ENCODE measurements around the gene LCNL1. TPM values are rescaled to one million over a fixed set of nuclear protein-coding genes. Genes with fewer than 3 reads are reported as not detected.

Gene LCNL1
- total RNA-seq, 5 donors from 2014 or later (not counting 1 experiment from before 2014, with no cell fraction given), result 0.29 to 2.2 (median 1.3) TPM

- H3K9me3 Mint-ChIP-seq, result no peaks in the 10 kb centered on the region
- ChIA-PET POLR2A (no interaction called here), CTCF (no interaction called here)
- H3K27me3 Mint-ChIP-seq, result no peaks in the 10 kb centered on the region
- no peak overlapping the region for H3K4me3 Mint-ChIP-seq
- Histone ChIP-seq H3K4me1 (ENCODE audit: control insufficient read depth in 1 of 2, extremely low read depth in 1 of 2, insufficient read depth in 2 of 2, low read length in 2 of 2) (no peaks in the 10 kb centered on the region), H3K27ac (ENCODE audit: low read length) (no peak overlapping the region), H3K9me3 (no peaks in the 10 kb centered on the region), H3K4me3 (ENCODE audit: control insufficient read depth in 1 of 2, extremely low read depth in 1 of 2, low read length in 1 of 2) (no peak overlapping the region), H3K36me3 (ENCODE audit: control insufficient read depth in 2 of 2, extremely low read depth in 1 of 2, insufficient read depth in 1 of 2, low read length in 1 of 2) (peaks cover 6 to 54% of the 10 kb centered on the region in 2 donors), H3K27me3 (replicated peaks in 1 of 2; ENCODE audit: control insufficient read depth in 2 of 2, extremely low read depth in 1 of 2, insufficient read depth in 2 of 2, low read length in 1 of 2) (no peaks in the 10 kb centered on the region)
- H3K4me1 Mint-ChIP-seq, result no peaks in the 10 kb centered on the region
- H3K27ac Mint-ChIP-seq, result no peak overlapping the region
- WGBS (ENCODE audit: insufficient coverage), result 97% methylated on average over 22 of the region's 25 CpGs
- peaks cover 14% of the 10 kb centered on the region for H3K36me3 Mint-ChIP-seq
- ATAC-seq (replicated peaks in 1 of 4), result no peak
- no peak for DNase-seq
Measured at GRCh38 chr9:137015540-137015930, 32.7 kb downstream of the LCNL1 start.

- POLR2A ChIA-PET, result no interaction called here
- Mint-ChIP-seq H3K36me3 (peaks cover 14% of the 10 kb centered on the region), H3K27ac (no peak overlapping the region), H3K4me1 (no peaks in the 10 kb centered on the region), H3K27me3 (no peaks in the 10 kb centered on the region), H3K4me3 (no peak overlapping the region), H3K9me3 (no peaks in the 10 kb centered on the region)
- Histone ChIP-seq H3K4me1 (ENCODE audit: control insufficient read depth in 1 of 2, extremely low read depth in 1 of 2, insufficient read depth in 2 of 2, low read length in 2 of 2) (peaks cover 0 to under 1% of the 10 kb centered on the region in 2 experiments), H3K4me3 (ENCODE audit: control insufficient read depth in 1 of 2, extremely low read depth in 1 of 2, low read length in 1 of 2) (no peak overlapping the region), H3K27me3 (replicated peaks in 1 of 2; ENCODE audit: control insufficient read depth in 2 of 2, extremely low read depth in 1 of 2, insufficient read depth in 2 of 2, low read length in 1 of 2) (no peaks in the 10 kb centered on the region), H3K27ac (ENCODE audit: low read length) (no peak overlapping the region), H3K9me3 (no peaks in the 10 kb centered on the region), H3K36me3 (ENCODE audit: control insufficient read depth in 2 of 2, extremely low read depth in 1 of 2, insufficient read depth in 1 of 2, low read length in 1 of 2) (peaks cover 6 to 57% of the 10 kb centered on the region in 2 donors)
- no peak for DNase-seq
- WGBS (ENCODE audit: insufficient coverage), result 92% methylated on average over 19 of the region's 21 CpGs
- no peak for ATAC-seq (replicated peaks in 1 of 4)
- CTCF ChIA-PET, result no interaction called here
Measured at GRCh38 chr9:137015976-137016375, 33.2 kb downstream of the LCNL1 start.

GRCh38 chr9:137016436-137016835 lies 33.6 kb downstream of the LCNL1 start:
- Mint-ChIP-seq H3K9me3 (no peaks in the 10 kb centered on the region), H3K4me1 (no peaks in the 10 kb centered on the region), H3K27ac (no peak overlapping the region), H3K36me3 (peaks cover 14% of the 10 kb centered on the region), H3K4me3 (no peak overlapping the region), H3K27me3 (no peaks in the 10 kb centered on the region)
- Histone ChIP-seq H3K27me3 (replicated peaks in 1 of 2; ENCODE audit: control insufficient read depth in 2 of 2, extremely low read depth in 1 of 2, insufficient read depth in 2 of 2, low read length in 1 of 2) (no peaks in the 10 kb centered on the region), H3K36me3 (ENCODE audit: control insufficient read depth in 2 of 2, extremely low read depth in 1 of 2, insufficient read depth in 1 of 2, low read length in 1 of 2) (peaks cover 6 to 55% of the 10 kb centered on the region in 2 donors), H3K27ac (ENCODE audit: low read length) (no peak overlapping the region), H3K4me3 (ENCODE audit: control insufficient read depth in 1 of 2, extremely low read depth in 1 of 2, low read length in 1 of 2) (no peak overlapping the region), H3K4me1 (ENCODE audit: control insufficient read depth in 1 of 2, extremely low read depth in 1 of 2, insufficient read depth in 2 of 2, low read length in 2 of 2) (peaks cover 0 to 5% of the 10 kb centered on the region in 2 experiments), H3K9me3 (no peaks in the 10 kb centered on the region)
- 98% methylated on average over 9 of the region's 16 CpGs for WGBS (ENCODE audit: insufficient coverage)
- ATAC-seq (replicated peaks in 1 of 4) (no peak), DNase-seq (no peak)
- ChIA-PET POLR2A (no interaction called here), CTCF (no interaction called here)

GRCh38 chr9:137017071-137017470 lies 34.3 kb downstream of the LCNL1 start:
- no peaks in the 10 kb centered on the region for H3K9me3 ChIP-seq
- no peak for DNase-seq
- H3K4me3 ChIP-seq (ENCODE audit: control insufficient read depth in 1 of 2, extremely low read depth in 1 of 2, low read length in 1 of 2), result no peak overlapping the region
- H3K36me3 ChIP-seq (ENCODE audit: control insufficient read depth in 2 of 2, extremely low read depth in 1 of 2, insufficient read depth in 1 of 2, low read length in 1 of 2), result peaks cover 6 to 52% of the 10 kb centered on the region in 2 donors
- no peak overlapping the region for H3K27ac ChIP-seq (ENCODE audit: low read length)
- no peak for ATAC-seq (replicated peaks in 1 of 4)
- peaks cover 11% of the 10 kb centered on the region for H3K36me3 Mint-ChIP-seq
- H3K4me1 ChIP-seq (ENCODE audit: control insufficient read depth in 1 of 2, extremely low read depth in 1 of 2, insufficient read depth in 2 of 2, low read length in 2 of 2), result peaks cover 0 to 9% of the 10 kb centered on the region in 2 experiments
- POLR2A ChIA-PET, result no interaction called here
- no peaks in the 10 kb centered on the region for H3K27me3 Mint-ChIP-seq
- no peaks in the 10 kb centered on the region for H3K9me3 Mint-ChIP-seq
- H3K27me3 ChIP-seq (replicated peaks in 1 of 2; ENCODE audit: control insufficient read depth in 2 of 2, extremely low read depth in 1 of 2, insufficient read depth in 2 of 2, low read length in 1 of 2), result no peaks in the 10 kb centered on the region
- CTCF ChIA-PET, result no interaction called here
- no peak overlapping the region for H3K4me3 Mint-ChIP-seq
- peaks cover 0 to under 1% (median 0%) of the 10 kb centered on the region in 3 donors for H3K4me1 Mint-ChIP-seq
- no peak overlapping the region for H3K27ac Mint-ChIP-seq
- 97% methylated on average over 28 of the region's 28 CpGs for WGBS (ENCODE audit: insufficient coverage)

- WGBS (ENCODE audit: insufficient coverage), result 94% methylated on average over 33 of the region's 45 CpGs
- no peaks in the 10 kb centered on the region for H3K9me3 ChIP-seq
- no peaks in the 10 kb centered on the region for H3K27me3 Mint-ChIP-seq
- no peak overlapping the region for H3K4me3 Mint-ChIP-seq
- H3K36me3 Mint-ChIP-seq, result peaks cover 8% of the 10 kb centered on the region
- no peak overlapping the region for H3K4me3 ChIP-seq (ENCODE audit: control insufficient read depth in 1 of 2, extremely low read depth in 1 of 2, low read length in 1 of 2)
- no peaks in the 10 kb centered on the region for H3K27me3 ChIP-seq (replicated peaks in 1 of 2; ENCODE audit: control insufficient read depth in 2 of 2, extremely low read depth in 1 of 2, insufficient read depth in 2 of 2, low read length in 1 of 2)
- no peak overlapping the region for H3K27ac Mint-ChIP-seq
- no peak for DNase-seq
- ChIA-PET CTCF (no interaction called here), POLR2A (no interaction called here)
- peaks cover 0 to 2% (median 0%) of the 10 kb centered on the region in 3 donors for H3K4me1 Mint-ChIP-seq
- H3K27ac ChIP-seq (ENCODE audit: low read length), result no peak overlapping the region
- no peaks in the 10 kb centered on the region for H3K9me3 Mint-ChIP-seq
- H3K36me3 ChIP-seq (ENCODE audit: control insufficient read depth in 2 of 2, extremely low read depth in 1 of 2, insufficient read depth in 1 of 2, low read length in 1 of 2), result peaks cover 6 to 48% of the 10 kb centered on the region in 2 donors
- no peak for ATAC-seq (replicated peaks in 1 of 4)
- peaks cover 0 to 9% of the 10 kb centered on the region in 2 experiments for H3K4me1 ChIP-seq (ENCODE audit: control insufficient read depth in 1 of 2, extremely low read depth in 1 of 2, insufficient read depth in 2 of 2, low read length in 2 of 2)
Measured at GRCh38 chr9:137017791-137018497, 35.2 kb downstream of the LCNL1 start.

GRCh38 chr9:137018761-137019559 lies 36.2 kb downstream of the LCNL1 start:
- Mint-ChIP-seq H3K4me3 (no peak overlapping the region), H3K27me3 (no peaks in the 10 kb centered on the region), H3K4me1 (peaks cover 0 to 4% (median 0%) of the 10 kb centered on the region in 3 donors), H3K36me3 (peaks cover 8% of the 10 kb centered on the region), H3K9me3 (no peaks in the 10 kb centered on the region), H3K27ac (no peak overlapping the region)
- 94% methylated on average over 21 of the region's 36 CpGs for WGBS (ENCODE audit: insufficient coverage)
- ChIA-PET POLR2A (interaction anchor here in 1 of 2 donors (0.7 kb wide), 1 partner anchor 12 kb away, joined by 3 read pairs; no protein-coding TSS in a partner anchor), CTCF (no interaction called here)
- Histone ChIP-seq H3K4me3 (ENCODE audit: control insufficient read depth in 1 of 2, extremely low read depth in 1 of 2, low read length in 1 of 2) (no peak overlapping the region), H3K27me3 (replicated peaks in 1 of 2; ENCODE audit: control insufficient read depth in 2 of 2, extremely low read depth in 1 of 2, insufficient read depth in 2 of 2, low read length in 1 of 2) (no peaks in the 10 kb centered on the region), H3K4me1 (ENCODE audit: control insufficient read depth in 1 of 2, extremely low read depth in 1 of 2, insufficient read depth in 2 of 2, low read length in 2 of 2) (peaks cover 0 to 9% of the 10 kb centered on the region in 2 experiments), H3K9me3 (no peaks in the 10 kb centered on the region), H3K36me3 (ENCODE audit: control insufficient read depth in 2 of 2, extremely low read depth in 1 of 2, insufficient read depth in 1 of 2, low read length in 1 of 2) (peaks cover 6 to 48% of the 10 kb centered on the region in 2 donors), H3K27ac (ENCODE audit: low read length) (no peak overlapping the region)
- ATAC-seq (replicated peaks in 1 of 4) (no peak), DNase-seq (no peak)

Data from T-cell (primary cell).